IMR-90 (cell line): Measurements from ENCODE around the gene SMIM5. TPM values are rescaled to one million over a fixed set of nuclear protein-coding genes. Genes with fewer than 3 reads are reported as not detected.

Source experiments
- ATAC-seq: fragments of 200-7000 bp; cut with Tn5 transposase; 2 replicates; pipeline ENCODE4 v1.9.1; 2020; ENCODE audit warnings: low read depth, mild to moderate bottlenecking, moderate library complexity
- BruUV-seq: library from RNA; stranded (reverse); fragments of 400-500 nt; replicated peaks from 2 replicates; lab custom pipeline; 2021; lab: Mats Ljungman, UMichigan
- CTCF ChIA-PET: fragments of 300-600 bp; formaldehyde crosslinking; extraction: SDS; loops from one replicate; lab custom pipeline; 2021; ENCODE audit warnings: antibody characterized with exemption; lab: Yijun Ruan, JAX
- POLR2A ChIA-PET: fragments of 300-600 bp; sonication (Branson Sonifier 250); formaldehyde crosslinking; loops from one replicate; lab custom pipeline; 2022; ENCODE audit warnings: antibody characterized with exemption; ENCODE audit not compliant: unreplicated experiment; lab: Charles Lee
- DNase-seq: peaks from one replicate; pipeline ENCODE4 v3.0.0; 2013
- H2AFZ ChIP-seq: replicated peaks from 2 replicates; pipeline ENCODE3; 2013; ENCODE audit warnings: low read length, mild to moderate bottlenecking; ENCODE audit not compliant: poor library complexity
- H2AK5ac ChIP-seq: 2 replicates; pipeline ENCODE4 v1.6.1; 2013; ENCODE audit warnings: low read depth, low read length, inconsistent platforms
- H2AK9ac ChIP-seq: replicated peaks from 2 replicates; pipeline ENCODE3; 2013; ENCODE audit warnings: mild to moderate bottlenecking, low read depth, low read length, moderate library complexity; ENCODE audit not compliant: poor library complexity
- H2BK120ac ChIP-seq: 2 replicates; pipeline ENCODE4 v1.6.1; 2013; ENCODE audit warnings: low read depth, low read length, inconsistent platforms
- H2BK15ac ChIP-seq: 3 replicates; pipeline ENCODE4 v1.6.1; 2013; ENCODE audit warnings: low read depth, low read length, inconsistent platforms
- H2BK20ac ChIP-seq: 2 replicates; pipeline ENCODE4 v1.6.1; 2013; ENCODE audit warnings: low read depth, mild to moderate bottlenecking, inconsistent platforms, low read length, moderate library complexity
- H2BK5ac ChIP-seq: 2 replicates; pipeline ENCODE4 v1.6.1; 2013; ENCODE audit warnings: mild to moderate bottlenecking, low read depth, low read length, inconsistent platforms; ENCODE audit not compliant: poor library complexity, severe bottlenecking
- H3K14ac ChIP-seq: replicated peaks from 2 replicates; pipeline ENCODE4 v1.6.1; 2013; ENCODE audit warnings: low read depth, low read length, inconsistent platforms
- H3K18ac ChIP-seq: 2 replicates; pipeline ENCODE4 v1.6.1; 2013; ENCODE audit warnings: low read depth, low read length, control low read depth
- H3K23ac ChIP-seq: 2 replicates; pipeline ENCODE4 v1.6.1; 2013; ENCODE audit warnings: low read depth, low read length, inconsistent platforms
- H3K27ac ChIP-seq: 2 replicates; pipeline ENCODE4 v1.5.1; 2013; ENCODE audit warnings: mild to moderate bottlenecking, control low read depth, low read length; ENCODE audit not compliant: insufficient read depth
- H3K27me3 ChIP-seq: 2 replicates; pipeline ENCODE4 v1.6.1; 2013; ENCODE audit warnings: low read length; ENCODE audit not compliant: control insufficient read depth, insufficient read depth
- H3K36me3 ChIP-seq: 2 replicates; pipeline ENCODE4 v1.6.1; 2013; ENCODE audit warnings: low read length, mixed read lengths; ENCODE audit not compliant: control insufficient read depth, insufficient read depth
- H3K4ac ChIP-seq: 2 replicates; pipeline ENCODE4 v1.6.1; 2013; ENCODE audit warnings: low read depth, low read length, inconsistent platforms
- H3K4me1 ChIP-seq: 2 replicates; pipeline ENCODE4 v1.6.1; 2013; ENCODE audit warnings: low read length, mixed read lengths; ENCODE audit not compliant: control insufficient read depth, insufficient read depth
- H3K4me2 ChIP-seq: 2 replicates; pipeline ENCODE4 v1.6.1; 2013; ENCODE audit warnings: low read depth, mild to moderate bottlenecking, control low read depth, low read length, moderate library complexity
- H3K4me3 ChIP-seq: 2 replicates; pipeline ENCODE4 v1.5.1; 2013; ENCODE audit warnings: low read depth, mild to moderate bottlenecking, control low read depth, low read length, moderate library complexity; ENCODE audit not compliant: insufficient read depth
- H3K56ac ChIP-seq: 2 replicates; pipeline ENCODE4 v1.6.1; 2013; ENCODE audit warnings: low read length, inconsistent platforms; ENCODE audit not compliant: insufficient read depth; ENCODE audit errors: extremely low read depth
- H3K79me1 ChIP-seq, 2 experiments: 2 replicates each; pipeline ENCODE4 v1.6.1; 2013; ENCODE audit warnings: low read length in 2 of 2, inconsistent platforms in 1 of 2, low read depth in 1 of 2
- H3K9ac ChIP-seq: 2 replicates; pipeline ENCODE4 v1.6.1; 2013; ENCODE audit warnings: low read depth, low read length, control low read depth
- H3K9me1 ChIP-seq: 2 replicates; pipeline ENCODE4 v1.6.1; 2013; ENCODE audit warnings: low read length, inconsistent platforms; ENCODE audit not compliant: insufficient read depth
- H3K9me3 ChIP-seq: 2 replicates; pipeline ENCODE4 v1.6.1; 2013; ENCODE audit warnings: low read length; ENCODE audit not compliant: control insufficient read depth, insufficient read depth
- H4K20me1 ChIP-seq: 2 replicates; pipeline ENCODE4 v1.6.1; 2013; ENCODE audit warnings: low read length, inconsistent platforms; ENCODE audit not compliant: insufficient read depth
- H4K5ac ChIP-seq: 2 replicates; pipeline ENCODE4 v1.6.1; 2013; ENCODE audit warnings: mild to moderate bottlenecking, low read depth, low read length, control low read depth
- H4K8ac ChIP-seq, 2 experiments: 2 replicates each; pipeline ENCODE4 v1.6.1; 2013; ENCODE audit warnings: low read depth in 2 of 2, low read length in 2 of 2, control low read depth in 1 of 2, inconsistent platforms in 1 of 2
- H4K91ac ChIP-seq: 2 replicates; pipeline ENCODE4 v1.6.1; 2013; ENCODE audit warnings: low read depth, low read length, inconsistent platforms; ENCODE audit not compliant: insufficient read depth
- BHLHE40 ChIP-seq: fragments of 150-350 bp; IDR thresholded peaks from 2 replicates; pipeline ENCODE4 v1.6.1; 2016; ENCODE audit warnings: mild to moderate bottlenecking, low read depth, low read length
- CEBPB ChIP-seq: IDR thresholded peaks from 2 replicates; pipeline ENCODE4 v1.6.1; 2012; ENCODE audit warnings: low read depth, low read length, improper control_type of control experiment
- CHD1 ChIP-seq: IDR thresholded peaks from 2 replicates; pipeline ENCODE4 v1.6.1; 2012; ENCODE audit warnings: low read depth, low read length, improper control_type of control experiment
- CTCF ChIP-seq: conservative IDR thresholded peaks from 2 replicates; pipeline ENCODE4 v1.5.1; 2012; ENCODE audit warnings: mild to moderate bottlenecking, low read depth, low read length, improper control_type of control experiment
- ELK1 ChIP-seq: fragments of 150-350 bp; IDR thresholded peaks from 2 replicates; pipeline ENCODE4 v1.6.1; 2016; ENCODE audit warnings: low read depth, mild to moderate bottlenecking, low read length, moderate library complexity, borderline replicate concordance
- FOS ChIP-seq: fragments of 150-350 bp; IDR thresholded peaks from 2 replicates; pipeline ENCODE4 v1.6.1; 2016; ENCODE audit warnings: low read depth, low read length
- MAFK ChIP-seq: IDR thresholded peaks from 2 replicates; pipeline ENCODE4 v1.6.1; 2012; ENCODE audit warnings: low read depth, low read length, improper control_type of control experiment
- MAZ ChIP-seq: IDR thresholded peaks from 2 replicates; pipeline ENCODE4 v1.6.1; 2012; ENCODE audit warnings: low read depth, mild to moderate bottlenecking, low read length, improper control_type of control experiment, moderate library complexity, borderline replicate concordance
- MXI1 ChIP-seq: IDR thresholded peaks from 2 replicates; pipeline ENCODE4 v1.6.1; 2012; ENCODE audit warnings: low read depth, mild to moderate bottlenecking, low read length, moderate library complexity, borderline replicate concordance
- NFE2L2 ChIP-seq: fragments of 150-350 bp; IDR thresholded peaks from 2 replicates; pipeline ENCODE4 v1.6.1; 2016; ENCODE audit warnings: low read depth, mild to moderate bottlenecking, low read length
- POLR2A ChIP-seq: IDR thresholded peaks from 2 replicates; pipeline ENCODE4 v1.6.1; 2012; ENCODE audit warnings: mild to moderate bottlenecking, low read depth, low read length
- RAD21 ChIP-seq: IDR thresholded peaks from 2 replicates; pipeline ENCODE4 v1.6.1; 2012; ENCODE audit warnings: low read length, improper control_type of control experiment
- RCOR1 ChIP-seq: IDR thresholded peaks from 2 replicates; pipeline ENCODE4 v1.6.1; 2012; ENCODE audit warnings: mild to moderate bottlenecking, low read length, improper control_type of control experiment; ENCODE audit not compliant: insufficient replicate concordance
- RFX5 ChIP-seq: IDR thresholded peaks from 2 replicates; pipeline ENCODE4 v1.8.0; 2012; ENCODE audit warnings: low read depth, mild to moderate bottlenecking, low read length, moderate library complexity
- SMC3 ChIP-seq: fragments of 150-350 bp; IDR thresholded peaks from 2 replicates; pipeline ENCODE4 v1.6.1; 2016; ENCODE audit warnings: low read depth, mild to moderate bottlenecking, antibody characterized with exemption, low read length, moderate library complexity
- USF2 ChIP-seq: fragments of 150-350 bp; IDR thresholded peaks from 2 replicates; pipeline ENCODE4 v1.6.1; 2017; ENCODE audit warnings: mild to moderate bottlenecking, antibody characterized with exemption, low read length, low read depth
- WGBS, 2 experiments: methylation state at CpG; one replicate each; pipeline versions ENCODE4 v1.1.5 to v1.1.7; 2013; ENCODE audit warnings: missing lambda C conversion rate in 2 of 2; ENCODE audit not compliant: insufficient read length in 1 of 2; ENCODE audit errors: extremely low coverage in 2 of 2; 5-methylcytosine and 5-hydroxymethylcytosine counted together
- dilution Hi-C: fragments of 300-500 bp; cut with HindIII; formaldehyde crosslinking; loops from one replicate; pipeline ENCODE4 v1.14.3; 2018; ENCODE audit warnings: low sequenced_read_pairs; ENCODE audit not compliant: unreplicated experiment
- in situ Hi-C: fragments of 300-500 bp; cut with MboI; formaldehyde crosslinking; loops from 3 replicates; pipeline ENCODE4 v1.14.3; 2019; ENCODE audit warnings: low sequenced_read_pairs, inconsistent platforms, mixed read lengths
- intact Hi-C: fragments of 100-400 bp; cut with micrococcal nuclease; formaldehyde crosslinking; loops from 2 replicates; pipeline ENCODE4 v1.10.0; 2022
- polyA plus RNA-seq, 3 experiments: library from polyadenylated mRNA; depleted of rRNA; stranded (reverse); fragments of >200 nt; gene quantifications; 2 replicates each; pipeline ENCODE4 v1.2.3, GENCODE V29; 2012; ENCODE audit warnings: low replicate concordance in 1 of 3
- total RNA-seq: library from RNA; depleted of rRNA; stranded (reverse); fragments of >200 nt; gene quantifications from 2 replicates; pipeline ENCODE4 v1.2.3, GENCODE V29; 2012

Gene SMIM5
- total and polyA plus RNA-seq, 2 of the 4 experiments (the other 2 are of a cell fraction) = not detected

DNA sequence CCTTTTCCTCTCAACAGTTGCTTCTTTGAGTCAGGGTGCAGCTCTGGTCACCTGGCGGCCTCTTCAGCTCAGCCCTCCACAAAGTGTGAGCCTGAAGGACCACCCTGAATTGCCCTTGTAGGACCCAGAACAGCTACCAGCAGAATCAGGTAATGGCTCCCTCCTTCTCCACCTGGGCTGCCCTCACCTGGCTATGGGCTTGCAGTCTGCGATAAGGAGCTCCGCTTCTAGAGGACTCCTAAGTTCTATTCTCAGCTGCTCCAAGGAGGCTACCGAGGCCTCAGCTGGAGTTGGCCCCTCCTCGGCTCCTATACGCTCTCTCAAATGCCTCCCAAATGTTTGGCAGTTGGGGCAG is 13.4 kb downstream of the SMIM5 start:
- no peaks in the 10 kb centered on the region for H3K9me1 ChIP-seq
- intact Hi-C loops = no loop called here
- CTCF ChIA-PET = interaction anchor here (0.9 kb wide), 1 partner anchor 101 kb away, joined by 3 read pairs; no protein-coding TSS in a partner anchor

More for the DNA sequence above, 13.4 kb downstream of the SMIM5 start:
- no peak overlapping the region for H2BK120ac ChIP-seq
- no peak overlapping the region for H2BK15ac ChIP-seq
- no peak overlapping the region for H3K23ac ChIP-seq
- no peak overlapping the region for H4K8ac ChIP-seq
- H4K91ac ChIP-seq = no peak overlapping the region
- no peak overlapping the region for H2AK5ac ChIP-seq
- peaks cover 27% of the 10 kb centered on the region for H3K36me3 ChIP-seq
- H3K79me1 ChIP-seq = no peaks in the 10 kb centered on the region; a peak in 1 of 4 replicates
- no peak overlapping the region for H3K9ac ChIP-seq
- H4K20me1 ChIP-seq = no peaks in the 10 kb centered on the region
- H3K4me3 ChIP-seq = no peak overlapping the region
- 100% methylated on average over 1 of the region's 6 CpGs; no CpG with 5 or more reads in 1 of the 2 experiments for WGBS, 2 experiments
- no peak overlapping the region for H2BK20ac ChIP-seq
- dilution Hi-C loops = no loop called here
- DNase-seq = no peak
- no peak overlapping the region for H3K4me2 ChIP-seq
- H2AK9ac ChIP-seq = no peak overlapping the region
- BruUV-seq = no TSS peak
- H3K27ac ChIP-seq = no peak overlapping the region
- no peaks in the 10 kb centered on the region for H3K4me1 ChIP-seq
- H3K27me3 ChIP-seq = no peaks in the 10 kb centered on the region
- no peak overlapping the region for H3K18ac ChIP-seq
- POLR2A ChIA-PET = no interaction called here
- in situ Hi-C loops = no loop called here
- no peaks in the 10 kb centered on the region for H3K9me3 ChIP-seq
- ATAC-seq = no peak
- no peak overlapping the region for H2AFZ ChIP-seq
- H2BK5ac ChIP-seq = no peak overlapping the region
- no peak overlapping the region for H4K5ac ChIP-seq
- H3K14ac ChIP-seq = no peak overlapping the region
- TF ChIP-seq FOS (no peak), RCOR1 (no peak), BHLHE40 (no peak), SMC3 (no peak), CTCF (no peak), NFE2L2 (no peak), POLR2A (no peak), ELK1 (no peak), MAZ (no peak), RAD21 (no peak), MXI1 (no peak), USF2 (no peak), CHD1 (no peak), CEBPB (no peak), RFX5 (no peak), MAFK (no peak)
- no peak overlapping the region for H3K4ac ChIP-seq
- H3K56ac ChIP-seq = no peak overlapping the region
